Measurements from ENCODE around the gene CGN. TPM values are rescaled to one million over a fixed set of nuclear protein-coding genes. Genes with fewer than 3 reads are reported as not detected.

CGN gene
- total and polyA plus RNA-seq, 2 of the 13 experiments (the other 11 are each of a cell fraction or from before 2014, with no cell fraction given): 0.75 to 0.81 TPM

- TF ChIP-seq THRA (CRISPR knock-in tag; IDR thresholded peaks at IDR 0.05; ENCODE audit: borderline replicate concordance): peak; percentile 87
- no peak for TF ChIP-seq ELK4 (CRISPR knock-in tag; IDR thresholded peaks at IDR 0.05; ENCODE audit: borderline replicate concordance)
- peak; percentile 74; the same call in 1 of the 2 replicates for TF ChIP-seq ZNF414 (CRISPR knock-in tag; IDR thresholded peaks at IDR 0.05)
- TF ChIP-seq ZBTB37 (CRISPR knock-in tag; IDR thresholded peaks at IDR 0.05): peak; percentile 98
- TF ChIP-seq KMT2A (CRISPR knock-in tag; IDR thresholded peaks at IDR 0.05): no peak
- no peak for TF ChIP-seq ZNF672 (CRISPR knock-in tag; IDR thresholded peaks at IDR 0.05)
- TF ChIP-seq SP5 (CRISPR knock-in tag; IDR thresholded peaks at IDR 0.05; ENCODE audit: borderline replicate concordance, low read depth): peak; percentile 57
- no peak for TF ChIP-seq ZBTB49 (CRISPR knock-in tag; IDR thresholded peaks at IDR 0.05; ENCODE audit: borderline replicate concordance)
- no peak for TF ChIP-seq SALL2 (CRISPR knock-in tag; IDR thresholded peaks at IDR 0.05)
- TF ChIP-seq ZNF770 (CRISPR knock-in tag; IDR thresholded peaks at IDR 0.05): 0 out of 2 replicates have a peak, but pooled peaks have one; percentile 38
- no peak for TF ChIP-seq DBP (CRISPR knock-in tag; IDR thresholded peaks at IDR 0.05; ENCODE audit: not compliant biosample characterization)
- TF ChIP-seq ELF3 (CRISPR knock-in tag; IDR thresholded peaks at IDR 0.05): peak; percentile 90
- no peak for TF ChIP-seq MTF1 (CRISPR knock-in tag; IDR thresholded peaks at IDR 0.05)
- 0 out of 2 replicates have a peak, but pooled peaks have one; percentile 10 for TF ChIP-seq RFX5 (IDR thresholded peaks at IDR 0.05; ENCODE audit: low read depth, low read length)
- TF ChIP-seq SMAD3 (CRISPR knock-in tag; IDR thresholded peaks at IDR 0.05): peak; percentile 51
- peak; percentile 61; the same call in 1 of the 2 replicates for TF ChIP-seq NR2F6 (IDR thresholded peaks at IDR 0.05)
- TF ChIP-seq NR2F6 (CRISPR knock-in tag; IDR thresholded peaks at IDR 0.05): peak; percentile 85
- TF ChIP-seq ZNF564 (CRISPR knock-in tag; IDR thresholded peaks at IDR 0.05): peak; percentile 33; the same call in 1 of the 2 replicates
- peak; percentile 77; the same call in 1 of the 2 replicates for TF ChIP-seq TBX2 (CRISPR knock-in tag; IDR thresholded peaks at IDR 0.05; ENCODE audit: borderline replicate concordance)
These were observed 36.1 kb downstream of the CGN start (continued) for GRCh38 chr1:151547119-151547899.
